WTC11 (cell line): ENCODE data around the gene DCLRE1C. TPM values are rescaled to one million over a fixed set of nuclear protein-coding genes. Genes with fewer than 3 reads are reported as not detected.

Source experiments
- ATAC-seq: fragments of 200-7000 bp; cut with Tn5 transposase; 2 replicates; pipeline ENCODE4 v1.10.0; 2021; ENCODE audit warnings: mild to moderate bottlenecking, moderate library complexity
- CTCF ChIA-PET: fragments of 300-600 bp; sonication (Branson Sonifier 250); formaldehyde crosslinking; loops from one replicate; lab custom pipeline; 2021; ENCODE audit warnings: antibody characterized with exemption; lab: Charles Lee
- POLR2A ChIA-PET: fragments of 350-600 bp; sonication (Branson Sonifier 250); formaldehyde crosslinking; loops from one replicate; lab custom pipeline; 2021; ENCODE audit warnings: antibody characterized with exemption; lab: Charles Lee
- DNase-seq: peaks from one replicate; pipeline ENCODE4 v3.0.0; 2021; ENCODE audit warnings: low spot score
- H3K27ac Mint-ChIP-seq: 2 replicates; pipeline ENCODE4 v1.8.0; 2021; ENCODE audit warnings: mixed read lengths
- H3K27me3 Mint-ChIP-seq: 2 replicates; pipeline ENCODE4 v1.8.0; 2021; ENCODE audit warnings: low read depth, mild to moderate bottlenecking, moderate library complexity, mixed read lengths
- H3K36me3 Mint-ChIP-seq: 2 replicates; pipeline ENCODE4 v1.8.0; 2021; ENCODE audit warnings: mixed read lengths
- H3K4me1 Mint-ChIP-seq: 2 replicates; pipeline ENCODE4 v1.8.0; 2022; ENCODE audit warnings: mixed read lengths
- H3K4me3 Mint-ChIP-seq: 2 replicates; pipeline ENCODE4 v1.8.0; 2021; ENCODE audit warnings: mild to moderate bottlenecking, moderate library complexity, mixed read lengths
- H3K9me3 Mint-ChIP-seq: 2 replicates; pipeline ENCODE4 v1.8.0; 2021; ENCODE audit warnings: mixed read lengths
- ATF2 ChIP-seq: sonication (generic); formaldehyde crosslinking; IDR thresholded peaks from 2 replicates; pipeline ENCODE4 v1.8.1; 2022; ENCODE audit warnings: low read depth, missing genetic modification reagents, borderline replicate concordance
- ATF3 ChIP-seq: sonication (generic); formaldehyde crosslinking; conservative IDR thresholded peaks from 2 replicates; pipeline ENCODE4 v1.8.1; 2022; ENCODE audit warnings: mild to moderate bottlenecking, missing genetic modification reagents
- CREB1 ChIP-seq: sonication (generic); formaldehyde crosslinking; IDR thresholded peaks from 2 replicates; pipeline ENCODE4 v1.8.0; 2023; ENCODE audit warnings: mild to moderate bottlenecking, missing genetic modification reagents
- ESRRA ChIP-seq: sonication (generic); formaldehyde crosslinking; IDR thresholded peaks from 2 replicates; pipeline ENCODE4 v1.8.1; 2022; ENCODE audit warnings: mild to moderate bottlenecking, missing genetic modification reagents, borderline replicate concordance
- FOXK1 ChIP-seq: sonication (generic); formaldehyde crosslinking; IDR thresholded peaks from 2 replicates; pipeline ENCODE4 v1.8.0; 2022; ENCODE audit warnings: mild to moderate bottlenecking, moderate library complexity, missing genetic modification reagents
- HMGA2 ChIP-seq: fragments of 250-450 bp; sonication (Bioruptor Pico); IDR thresholded peaks from 2 replicates; pipeline ENCODE4 v1.4.0; 2021; ENCODE audit warnings: mild to moderate bottlenecking, moderate library complexity
- IRF2 ChIP-seq: sonication (generic); formaldehyde crosslinking; IDR thresholded peaks from 2 replicates; pipeline ENCODE4 v1.8.0; 2022; ENCODE audit warnings: low read depth, missing genetic modification reagents, borderline replicate concordance
- PRDM15 ChIP-seq: sonication (generic); formaldehyde crosslinking; IDR thresholded peaks from 2 replicates; pipeline ENCODE4 v1.8.0; 2022; ENCODE audit warnings: missing genetic modification reagents
- RELA ChIP-seq: sonication (generic); formaldehyde crosslinking; IDR thresholded peaks from 2 replicates; pipeline ENCODE4 v1.8.1; 2022; ENCODE audit warnings: missing genetic modification reagents, mild to moderate bottlenecking, borderline replicate concordance
- RORB ChIP-seq: fragments of 250-450 bp; sonication (Bioruptor Pico); IDR thresholded peaks from 2 replicates; pipeline ENCODE4 v1.9.0; 2021; ENCODE audit warnings: mild to moderate bottlenecking
- SMAD3 ChIP-seq: sonication (generic); formaldehyde crosslinking; IDR thresholded peaks from 2 replicates; pipeline ENCODE4 v1.8.0; 2022; ENCODE audit warnings: missing genetic modification reagents, mild to moderate bottlenecking, borderline replicate concordance
- SP1 ChIP-seq: sonication (generic); formaldehyde crosslinking; conservative IDR thresholded peaks from 2 replicates; pipeline ENCODE4 v1.8.1; 2022; ENCODE audit warnings: missing genetic modification reagents
- ZBTB21 ChIP-seq: sonication (generic); formaldehyde crosslinking; IDR thresholded peaks from 2 replicates; pipeline ENCODE4 v1.8.1; 2023; ENCODE audit warnings: mild to moderate bottlenecking, missing genetic modification reagents, borderline replicate concordance
- ZMAT4 ChIP-seq: fragments of 250-450 bp; sonication (Bioruptor Pico); IDR thresholded peaks from 2 replicates; pipeline ENCODE4 v1.9.0; 2021; ENCODE audit warnings: mild to moderate bottlenecking
- ZNF219 ChIP-seq: sonication (generic); formaldehyde crosslinking; IDR thresholded peaks from 2 replicates; pipeline ENCODE4 v1.8.0; 2023; ENCODE audit warnings: missing genetic modification reagents, mild to moderate bottlenecking, borderline replicate concordance
- ZNF416 ChIP-seq: fragments of 250-450 bp; sonication (Bioruptor Pico); IDR thresholded peaks from 2 replicates; pipeline ENCODE4 v1.9.0; 2021; ENCODE audit warnings: mild to moderate bottlenecking, inconsistent platforms
- total RNA-seq: library from RNA; stranded (reverse); gene quantifications from 3 replicates; pipeline ENCODE4 v1.2.3, GENCODE V29; 2021
- TF ChIP-seq, protein P1 (sequence below): fragments of 250-450 bp; sonication (Bioruptor Pico); IDR thresholded peaks from 2 replicates; pipeline ENCODE4 v2.1.2; 2022; ENCODE audit warnings: mild to moderate bottlenecking, moderate library complexity
- TF ChIP-seq, protein P2 (sequence below): fragments of 250-450 bp; sonication (Bioruptor Pico); conservative IDR thresholded peaks from 2 replicates; pipeline ENCODE4 v1.9.0; 2021; ENCODE audit warnings: mild to moderate bottlenecking
- TF ChIP-seq, protein P3 (sequence below): sonication (generic); formaldehyde crosslinking; IDR thresholded peaks from 2 replicates; pipeline ENCODE4 v1.8.0; 2023; ENCODE audit warnings: missing genetic modification reagents
- TF ChIP-seq, protein P4 (sequence below): sonication (generic); formaldehyde crosslinking; IDR thresholded peaks from 2 replicates; pipeline ENCODE4 v1.8.1; 2023; ENCODE audit warnings: mild to moderate bottlenecking, missing genetic modification reagents

Gene DCLRE1C
- total RNA-seq, 1 experiment from 2014 or later = 4.3 TPM

- TF ChIP-seq, protein P1, sequence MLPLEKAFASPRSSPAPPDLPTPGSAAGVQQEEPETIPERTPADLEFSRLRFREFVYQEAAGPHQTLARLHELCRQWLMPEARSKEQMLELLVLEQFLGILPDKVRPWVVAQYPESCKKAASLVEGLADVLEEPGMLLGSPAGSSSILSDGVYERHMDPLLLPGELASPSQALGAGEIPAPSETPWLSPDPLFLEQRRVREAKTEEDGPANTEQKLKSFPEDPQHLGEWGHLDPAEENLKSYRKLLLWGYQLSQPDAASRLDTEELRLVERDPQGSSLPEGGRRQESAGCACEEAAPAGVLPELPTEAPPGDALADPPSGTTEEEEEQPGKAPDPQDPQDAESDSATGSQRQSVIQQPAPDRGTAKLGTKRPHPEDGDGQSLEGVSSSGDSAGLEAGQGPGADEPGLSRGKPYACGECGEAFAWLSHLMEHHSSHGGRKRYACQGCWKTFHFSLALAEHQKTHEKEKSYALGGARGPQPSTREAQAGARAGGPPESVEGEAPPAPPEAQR (CRISPR knock-in tag) = no peak
These were observed 23.3 kb downstream of the DCLRE1C start (continued) for GRCh38 chr10:14930610-14931009.

- Mint-ChIP-seq H3K4me3 (no peak overlapping the region), H3K36me3 (peaks cover 23% of the 10 kb centered on the region), H3K9me3 (no peaks in the 10 kb centered on the region), H3K27ac (no peak overlapping the region), H3K27me3 (no peaks in the 10 kb centered on the region), H3K4me1 (no peaks in the 10 kb centered on the region)
- ChIA-PET POLR2A (no interaction called here), CTCF (no interaction called here)
- no peak for ATAC-seq
- DNase-seq = no peak
- no peak for TF ChIP-seq SMAD3
- no peak for TF ChIP-seq SP1 (CRISPR knock-in tag)
- TF ChIP-seq, protein P2, sequence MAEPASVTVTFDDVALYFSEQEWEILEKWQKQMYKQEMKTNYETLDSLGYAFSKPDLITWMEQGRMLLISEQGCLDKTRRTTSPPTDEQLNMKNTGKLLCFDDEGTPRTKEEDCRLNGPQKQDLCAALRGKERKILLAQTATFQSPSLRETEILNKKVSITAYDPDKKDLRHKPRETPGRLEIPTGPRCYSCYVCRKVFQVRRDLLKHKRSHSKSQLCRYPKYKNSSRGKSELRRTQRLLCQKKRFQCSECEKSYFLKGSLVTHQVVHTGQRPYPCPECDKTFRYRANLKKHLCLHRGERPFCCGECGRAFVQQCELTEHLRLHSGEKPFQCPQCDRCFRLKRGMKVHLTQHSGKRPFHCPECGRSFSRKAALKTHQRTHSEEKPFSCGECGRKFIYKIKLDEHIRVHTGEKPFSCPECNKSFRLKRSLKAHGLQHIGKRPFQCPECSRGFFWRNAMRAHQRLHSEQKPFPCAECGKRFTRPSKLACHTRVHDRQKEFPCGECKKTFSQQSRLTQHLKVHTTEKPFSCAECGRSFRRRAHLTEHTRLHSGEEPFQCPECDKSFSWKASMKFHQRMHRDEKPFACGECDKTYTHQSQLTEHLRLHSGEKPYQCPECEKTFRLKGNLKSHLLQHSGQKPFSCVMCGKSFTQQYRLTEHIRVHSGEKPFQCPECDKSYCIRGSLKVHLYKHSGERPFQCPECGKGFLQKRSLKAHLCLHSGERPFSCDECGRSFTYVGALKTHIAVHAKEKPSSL (CRISPR knock-in tag) = no peak
- TF ChIP-seq, protein P3, sequence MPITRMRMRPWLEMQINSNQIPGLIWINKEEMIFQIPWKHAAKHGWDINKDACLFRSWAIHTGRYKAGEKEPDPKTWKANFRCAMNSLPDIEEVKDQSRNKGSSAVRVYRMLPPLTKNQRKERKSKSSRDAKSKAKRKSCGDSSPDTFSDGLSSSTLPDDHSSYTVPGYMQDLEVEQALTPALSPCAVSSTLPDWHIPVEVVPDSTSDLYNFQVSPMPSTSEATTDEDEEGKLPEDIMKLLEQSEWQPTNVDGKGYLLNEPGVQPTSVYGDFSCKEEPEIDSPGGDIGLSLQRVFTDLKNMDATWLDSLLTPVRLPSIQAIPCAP (CRISPR knock-in tag) = no peak
- TF ChIP-seq ZBTB21 (CRISPR knock-in tag) = no peak
- TF ChIP-seq RORB (CRISPR knock-in tag) = no peak
- no peak for TF ChIP-seq FOXK1 (CRISPR knock-in tag)
- TF ChIP-seq ZMAT4 (CRISPR knock-in tag) = no peak
These were observed 27.0 kb downstream of the DCLRE1C start for GRCh38 chr10:14926722-14927416.

DNA sequence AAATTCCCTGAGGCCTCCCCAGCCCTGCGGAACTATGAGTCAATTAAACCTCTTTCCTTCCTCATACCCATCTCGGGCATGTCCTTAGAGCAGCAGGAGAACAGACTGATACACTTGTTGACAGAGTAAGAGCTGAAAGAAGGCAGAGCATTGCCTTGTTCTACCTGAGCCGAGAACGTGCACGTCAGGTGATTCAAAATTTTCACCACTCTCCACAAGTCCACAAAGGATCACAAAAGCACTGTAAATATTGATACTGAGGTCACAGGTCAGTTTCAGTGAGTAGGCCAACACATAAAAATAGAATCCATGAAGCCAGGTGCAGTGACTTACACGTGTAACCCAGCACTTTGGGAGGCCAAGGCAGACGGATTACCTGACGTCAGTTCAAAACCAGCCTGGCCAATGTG is 27.8 kb downstream of the DCLRE1C start:
- no peak overlapping the region for H3K4me3 Mint-ChIP-seq
- TF ChIP-seq IRF2 (CRISPR knock-in tag) (no peak), ESRRA (no peak), CREB1 (CRISPR knock-in tag) (no peak), ATF2 (CRISPR knock-in tag) (no peak), ZNF219 (CRISPR knock-in tag) (no peak), HMGA2 (CRISPR knock-in tag) (no peak), ZNF416 (CRISPR knock-in tag) (no peak), RELA (CRISPR knock-in tag) (no peak), ATF3 (CRISPR knock-in tag) (no peak), PRDM15 (CRISPR knock-in tag) (no peak)
- TF ChIP-seq, protein P4, sequence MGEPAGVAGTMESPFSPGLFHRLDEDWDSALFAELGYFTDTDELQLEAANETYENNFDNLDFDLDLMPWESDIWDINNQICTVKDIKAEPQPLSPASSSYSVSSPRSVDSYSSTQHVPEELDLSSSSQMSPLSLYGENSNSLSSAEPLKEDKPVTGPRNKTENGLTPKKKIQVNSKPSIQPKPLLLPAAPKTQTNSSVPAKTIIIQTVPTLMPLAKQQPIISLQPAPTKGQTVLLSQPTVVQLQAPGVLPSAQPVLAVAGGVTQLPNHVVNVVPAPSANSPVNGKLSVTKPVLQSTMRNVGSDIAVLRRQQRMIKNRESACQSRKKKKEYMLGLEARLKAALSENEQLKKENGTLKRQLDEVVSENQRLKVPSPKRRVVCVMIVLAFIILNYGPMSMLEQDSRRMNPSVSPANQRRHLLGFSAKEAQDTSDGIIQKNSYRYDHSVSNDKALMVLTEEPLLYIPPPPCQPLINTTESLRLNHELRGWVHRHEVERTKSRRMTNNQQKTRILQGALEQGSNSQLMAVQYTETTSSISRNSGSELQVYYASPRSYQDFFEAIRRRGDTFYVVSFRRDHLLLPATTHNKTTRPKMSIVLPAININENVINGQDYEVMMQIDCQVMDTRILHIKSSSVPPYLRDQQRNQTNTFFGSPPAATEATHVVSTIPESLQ (CRISPR knock-in tag) = no peak
- TF ChIP-seq, all 79 proteins: peak for 0
- Mint-ChIP-seq H3K9me3 (no peaks in the 10 kb centered on the region), H3K27ac (no peak overlapping the region; the same call in 1 of the 2 replicates), H3K27me3 (no peaks in the 10 kb centered on the region), H3K4me1 (no peaks in the 10 kb centered on the region), H3K36me3 (peaks cover 31% of the 10 kb centered on the region)
- ChIA-PET CTCF (no interaction called here), POLR2A (no interaction called here)
- no peak for ATAC-seq
- no peak for DNase-seq
